GM13977 (cell line): ENCODE measurements around the gene GABPB2.

ENCODE experiments used
- DNase-seq: peaks from one replicate; pipeline ENCODE4 v3.0.0; 2012; ENCODE audit warnings: low spot score
- in situ Hi-C: fragments of 300-500 bp; cut with MboI; formaldehyde crosslinking; loops from one replicate; pipeline ENCODE4 v1.12.0; 2022; ENCODE audit warnings: low sequenced_read_pairs, low pct_unique_long_range_greater_than_20kb, mixed read lengths, inconsistent platforms; ENCODE audit not compliant: unreplicated experiment
- TF ChIP-seq, protein P1 (sequence below): IDR thresholded peaks from 2 replicates; pipeline ENCODE4 v1.5.1; 2012; ENCODE audit warnings: mild to moderate bottlenecking, control low read depth; ENCODE audit not compliant: insufficient read depth; ENCODE audit errors: extremely low read depth, missing control alignments

Gene GABPB2

DNA sequence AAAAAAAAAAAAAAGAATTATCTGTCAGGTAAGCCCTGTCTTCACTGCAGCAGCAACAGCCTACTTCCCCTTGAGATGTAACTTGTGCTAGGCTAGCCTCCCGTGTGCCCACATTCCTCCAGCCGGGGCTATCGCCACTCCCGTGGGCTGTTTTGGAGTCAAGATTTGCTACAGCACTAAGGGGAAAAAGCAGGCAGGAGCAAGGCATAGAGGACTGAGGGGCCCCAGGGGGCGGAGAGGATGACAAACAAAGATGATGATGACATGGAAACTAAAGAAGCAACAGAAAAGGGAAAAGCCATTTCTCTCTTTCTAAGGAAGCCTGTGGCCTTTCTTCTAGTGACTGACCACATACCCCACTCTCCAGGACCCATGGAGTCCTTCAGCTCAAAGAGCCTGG is 87.8 kb downstream of the GABPB2 start:
- in situ Hi-C loops = no loop called here
- TF ChIP-seq, protein P1, sequence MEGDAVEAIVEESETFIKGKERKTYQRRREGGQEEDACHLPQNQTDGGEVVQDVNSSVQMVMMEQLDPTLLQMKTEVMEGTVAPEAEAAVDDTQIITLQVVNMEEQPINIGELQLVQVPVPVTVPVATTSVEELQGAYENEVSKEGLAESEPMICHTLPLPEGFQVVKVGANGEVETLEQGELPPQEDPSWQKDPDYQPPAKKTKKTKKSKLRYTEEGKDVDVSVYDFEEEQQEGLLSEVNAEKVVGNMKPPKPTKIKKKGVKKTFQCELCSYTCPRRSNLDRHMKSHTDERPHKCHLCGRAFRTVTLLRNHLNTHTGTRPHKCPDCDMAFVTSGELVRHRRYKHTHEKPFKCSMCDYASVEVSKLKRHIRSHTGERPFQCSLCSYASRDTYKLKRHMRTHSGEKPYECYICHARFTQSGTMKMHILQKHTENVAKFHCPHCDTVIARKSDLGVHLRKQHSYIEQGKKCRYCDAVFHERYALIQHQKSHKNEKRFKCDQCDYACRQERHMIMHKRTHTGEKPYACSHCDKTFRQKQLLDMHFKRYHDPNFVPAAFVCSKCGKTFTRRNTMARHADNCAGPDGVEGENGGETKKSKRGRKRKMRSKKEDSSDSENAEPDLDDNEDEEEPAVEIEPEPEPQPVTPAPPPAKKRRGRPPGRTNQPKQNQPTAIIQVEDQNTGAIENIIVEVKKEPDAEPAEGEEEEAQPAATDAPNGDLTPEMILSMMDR = no peak
- DNase-seq = no peak

DNA sequence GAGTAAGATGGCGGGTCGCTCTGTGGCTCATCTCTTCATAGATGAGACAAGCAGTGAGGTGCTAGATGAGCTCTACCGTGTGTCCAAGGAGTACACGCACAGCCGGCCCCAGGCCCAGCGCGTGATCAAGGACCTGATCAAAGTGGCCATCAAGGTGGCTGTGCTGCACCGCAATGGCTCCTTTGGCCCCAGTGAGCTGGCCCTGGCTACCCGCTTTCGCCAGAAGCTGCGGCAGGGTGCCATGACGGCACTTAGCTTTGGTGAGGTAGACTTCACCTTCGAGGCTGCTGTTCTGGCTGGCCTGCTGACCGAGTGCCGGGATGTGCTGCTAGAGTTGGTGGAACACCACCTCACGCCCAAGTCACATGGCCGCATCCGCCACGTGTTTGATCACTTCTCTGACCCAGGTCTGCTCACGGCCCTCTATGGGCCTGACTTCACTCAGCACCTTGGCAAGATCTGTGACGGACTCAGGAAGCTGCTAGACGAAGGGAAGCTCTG is 88.2 kb downstream of the GABPB2 start:
- in situ Hi-C loops = no loop called here
- DNase-seq = no peak
- TF ChIP-seq, protein P1 = no peak

DNA sequence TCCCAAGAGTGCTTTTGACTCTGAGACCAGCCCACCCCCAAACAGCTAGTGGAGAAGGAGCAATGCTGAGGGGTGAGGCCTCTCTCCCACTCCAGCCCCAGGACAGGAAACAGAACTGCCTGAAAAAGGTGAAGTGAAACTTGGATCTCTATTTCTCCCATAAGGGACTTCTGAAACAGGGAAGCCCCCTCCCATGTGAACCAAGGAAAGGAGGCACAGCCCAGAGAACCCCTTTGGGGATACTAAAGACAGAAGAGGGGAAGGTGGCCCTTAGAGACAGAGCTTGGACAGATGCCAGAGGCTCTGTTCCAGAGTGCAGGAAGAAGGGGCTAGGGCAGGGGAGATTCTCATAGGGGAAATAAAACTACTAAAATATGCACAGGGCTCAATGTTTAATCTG is 88.8 kb downstream of the GABPB2 start:
- DNase-seq = no peak
- TF ChIP-seq, protein P1 = no peak
- in situ Hi-C loops = no loop called here

DNA sequence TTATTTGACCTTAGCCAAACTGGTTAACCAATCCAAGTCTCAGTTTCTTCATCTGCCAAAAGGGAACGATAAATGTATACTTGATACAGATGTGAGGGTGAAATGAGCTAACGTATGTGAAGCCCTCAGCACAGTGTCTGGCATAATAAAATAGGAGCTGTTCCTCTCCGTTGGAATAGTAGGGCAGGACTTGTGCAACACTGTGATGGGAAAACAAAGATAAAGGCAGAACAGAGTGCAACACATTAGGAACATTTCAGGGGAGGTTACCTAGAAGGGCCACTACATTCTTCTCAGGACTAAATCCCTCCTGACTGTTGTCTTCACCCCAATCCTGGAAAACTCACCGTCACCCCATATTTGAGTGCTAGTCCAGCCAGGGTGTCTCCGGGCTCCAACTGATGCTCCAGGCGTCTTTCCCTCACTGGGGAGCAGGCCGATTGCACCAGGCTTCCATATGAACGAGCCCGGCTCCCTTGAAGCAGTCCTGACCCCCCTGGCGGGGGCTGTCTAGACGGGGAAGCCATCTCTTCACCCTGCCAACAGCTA is 94.2 kb downstream of the GABPB2 start:
- no peak for DNase-seq
- in situ Hi-C loops = no loop called here
- TF ChIP-seq, protein P1 = no peak

DNA sequence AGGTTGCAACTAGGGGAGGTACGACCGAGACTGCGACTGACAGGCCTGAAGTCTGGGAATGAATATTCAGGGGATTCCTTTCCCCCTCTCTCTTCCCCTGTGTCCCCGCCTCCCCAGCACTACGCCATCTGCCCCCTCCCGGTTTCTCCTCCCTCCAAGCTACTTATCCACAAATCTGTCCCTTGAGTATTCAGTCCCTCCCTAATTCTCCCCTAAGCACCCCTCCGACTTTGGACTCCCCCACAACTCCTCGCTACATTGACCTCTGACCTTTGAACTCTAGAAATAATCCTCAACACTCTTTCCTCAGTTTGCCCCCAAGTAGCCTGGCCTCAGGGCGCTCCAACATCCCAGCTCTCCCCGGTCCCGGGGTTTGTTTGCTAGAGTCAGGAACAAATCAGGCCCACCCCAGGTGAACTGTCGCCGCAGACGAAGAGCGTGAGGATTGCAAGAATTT is 94.7 kb downstream of the GABPB2 start:
- no peak for DNase-seq
- TF ChIP-seq, protein P1 = no peak
- in situ Hi-C loops = no loop called here

DNA sequence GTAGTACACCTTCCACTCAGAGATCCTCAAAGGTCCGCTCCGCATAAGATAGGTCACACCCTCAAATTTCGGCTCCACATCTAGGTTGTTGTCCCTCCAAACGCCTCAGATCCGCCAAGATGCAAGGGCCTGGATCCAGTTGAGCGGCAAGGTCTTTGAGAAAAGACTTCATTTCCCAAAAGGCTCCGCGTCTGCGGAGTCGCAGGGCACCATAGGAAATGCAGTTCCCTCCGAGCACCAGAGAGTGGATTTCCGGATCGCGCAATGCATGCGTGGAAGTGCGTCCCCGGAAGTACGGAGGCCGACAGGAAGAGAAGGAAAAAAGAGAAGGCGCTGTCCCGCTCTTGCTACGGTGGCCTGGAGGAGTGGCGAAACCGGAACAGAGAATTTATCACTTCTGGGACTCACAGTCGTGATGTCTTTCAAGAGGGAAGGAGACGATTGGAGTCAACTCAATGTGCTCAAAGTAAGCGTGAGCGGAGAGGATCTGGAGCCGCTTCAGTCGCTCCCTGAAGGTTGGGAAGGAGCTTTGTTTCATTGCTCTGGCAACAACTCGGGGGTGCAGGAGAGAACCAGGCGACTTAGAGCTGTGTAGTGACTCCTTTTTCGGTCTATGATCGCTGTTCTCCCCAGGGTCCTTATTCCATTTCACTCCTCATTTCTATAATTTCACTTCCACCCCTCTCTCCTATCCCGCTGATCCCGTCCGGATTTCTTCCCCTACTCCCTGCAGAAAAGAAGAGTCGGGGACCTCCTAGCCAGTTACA is 95.4 kb downstream of the GABPB2 start, which contains the start of the genes LYSMD1 and SCNM1:
TSS of gene LYSMD1 (minus strand) at position 165 of the 767 bp plus-strand sequence. CDS start 644 bp downstream, outside the sequence.
TSS of gene SCNM1 (plus strand) at position 407 of the 767 bp plus-strand sequence. CDS start at position 416, 9 bp downstream.
- peak; percentile 92 for DNase-seq
- TF ChIP-seq, protein P1 = no peak
- in situ Hi-C loops = no loop called here
